ENCODE results near the gene CYP19A1.
"Not testable (repeated sequence)": the region's sequence is repeated elsewhere in the genome, so short reads cannot be mapped to it uniquely, and the experiment has no call there.

Gene CYP19A1

DNA sequence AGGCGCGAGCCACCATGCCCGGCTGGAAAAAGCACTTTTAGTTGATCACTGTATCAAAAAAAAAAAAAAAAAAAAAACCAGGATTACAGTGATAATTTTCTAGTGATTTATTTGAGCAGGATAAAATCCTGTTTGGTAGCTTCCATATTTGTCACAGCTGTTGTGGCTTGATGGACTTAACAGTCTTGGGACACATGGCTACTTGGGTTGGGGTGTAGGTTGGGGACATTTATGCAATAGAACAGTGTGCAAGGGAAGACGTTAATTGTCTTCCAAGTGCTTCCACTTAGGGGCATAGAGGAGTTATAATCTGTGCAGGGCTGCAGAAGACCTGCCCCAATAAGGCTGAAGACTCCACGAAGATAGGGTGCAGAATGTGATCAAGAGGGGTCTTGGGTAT, 136.8 kb downstream of the CYP19A1 start:
- DNase-seq, result no peak

DNA sequence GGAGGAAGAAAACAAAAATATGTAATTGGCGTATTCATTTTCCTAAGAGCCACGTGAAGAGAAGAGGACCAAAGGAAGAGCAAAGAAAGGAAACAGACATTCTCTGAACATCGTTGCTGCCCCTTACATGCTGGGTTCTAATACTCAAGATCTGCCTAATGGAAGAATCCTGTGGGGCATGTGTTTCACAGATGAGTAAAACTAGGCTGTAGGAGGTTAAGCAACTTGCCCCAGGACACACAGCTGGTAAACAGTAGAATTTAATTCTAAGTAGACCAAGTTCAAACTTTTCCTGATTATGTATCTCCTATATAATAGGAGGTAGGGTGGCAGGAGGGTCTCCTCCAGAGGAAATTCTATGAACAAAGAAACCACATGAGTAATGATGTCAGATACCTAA, 137.6 kb downstream of the CYP19A1 start:
- DNase-seq, result no peak

DNA sequence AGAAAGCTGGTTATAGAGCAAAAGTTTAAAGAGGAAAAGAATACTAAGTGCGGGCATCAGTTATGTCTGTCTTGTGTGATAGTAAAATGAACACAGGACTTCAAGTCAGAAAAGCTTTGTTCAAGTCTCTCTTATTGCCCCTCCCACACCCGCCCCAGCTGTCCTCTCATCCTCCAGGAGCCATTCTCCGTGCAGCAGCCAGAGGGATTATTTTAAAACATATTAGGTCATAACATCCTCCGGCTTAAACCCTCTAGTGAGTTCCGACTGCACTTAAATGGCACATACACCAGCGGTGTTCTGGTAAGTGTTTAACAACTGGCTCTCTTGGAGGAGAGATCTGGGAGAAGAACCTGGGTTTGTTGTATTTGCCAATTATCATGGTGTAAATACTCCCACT, 138.9 kb downstream of the CYP19A1 start:
- no peak for DNase-seq

DNA sequence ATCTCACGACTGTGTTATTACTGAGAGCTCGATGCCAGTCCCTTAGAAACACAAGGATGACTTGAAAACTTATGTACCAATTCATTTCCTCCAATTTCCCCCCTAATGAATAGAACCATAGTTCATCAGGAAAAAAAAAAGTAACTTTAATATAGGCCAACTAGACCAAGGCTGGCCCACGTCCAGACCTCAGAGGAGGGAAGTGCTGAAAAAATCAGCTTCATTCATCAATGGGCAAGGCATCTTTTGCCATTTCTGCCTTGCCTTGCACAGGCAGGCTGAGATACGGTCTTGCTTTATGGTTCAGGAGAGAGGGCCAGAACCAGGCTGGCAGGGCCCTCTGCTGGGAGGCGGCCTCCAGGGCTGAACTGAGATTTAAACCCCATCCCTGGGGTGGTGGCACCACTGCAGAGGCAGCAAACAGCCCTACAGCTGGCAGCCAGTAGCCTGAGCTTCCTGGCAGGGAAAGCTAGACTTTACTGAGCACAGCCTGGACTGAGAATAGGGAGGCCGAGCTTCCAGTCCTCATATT, 139.6 kb downstream of the CYP19A1 start:
- no peak for DNase-seq

DNA sequence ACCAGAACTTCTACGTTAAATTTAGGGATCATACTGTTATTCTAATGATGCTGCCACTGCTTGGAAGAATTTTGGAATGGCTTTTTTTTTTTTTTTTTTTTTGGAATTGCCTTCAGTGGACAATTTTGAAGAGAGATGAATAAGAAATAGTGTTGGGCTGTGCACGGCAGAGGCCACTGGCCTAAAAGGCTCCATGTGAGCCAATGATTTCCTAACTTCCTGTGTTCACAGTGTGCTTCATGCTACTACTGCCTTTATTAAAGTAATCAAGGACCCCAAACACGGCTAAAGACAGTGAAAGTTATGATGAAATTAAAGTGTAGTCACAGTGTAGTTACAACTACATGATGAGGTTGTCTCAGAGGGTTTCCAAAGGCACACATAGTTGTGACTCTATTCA, 142.9 kb downstream of the CYP19A1 start:
- no peak for DNase-seq

DNA sequence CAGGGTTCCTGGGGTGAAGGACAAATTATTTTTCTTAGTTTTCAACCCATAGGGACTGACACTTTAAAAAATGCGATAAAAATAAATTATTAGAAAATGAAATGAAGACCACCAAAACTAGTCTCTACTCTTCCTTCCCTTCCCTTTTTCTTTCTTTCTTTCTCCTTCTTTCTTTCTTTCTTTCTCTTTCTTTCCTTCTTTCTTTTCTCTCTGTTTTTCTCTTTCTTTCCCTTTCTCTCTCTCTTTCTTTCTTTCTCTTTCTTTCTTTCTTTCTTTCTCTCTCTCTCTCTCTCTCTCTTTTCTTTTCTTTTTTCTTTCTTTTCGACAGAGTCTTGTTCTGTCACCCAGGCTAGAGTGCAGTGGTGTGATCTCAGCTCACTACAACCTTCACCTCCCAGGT, 144.4 kb downstream of the CYP19A1 start:
- DNase-seq, result no peak

DNA sequence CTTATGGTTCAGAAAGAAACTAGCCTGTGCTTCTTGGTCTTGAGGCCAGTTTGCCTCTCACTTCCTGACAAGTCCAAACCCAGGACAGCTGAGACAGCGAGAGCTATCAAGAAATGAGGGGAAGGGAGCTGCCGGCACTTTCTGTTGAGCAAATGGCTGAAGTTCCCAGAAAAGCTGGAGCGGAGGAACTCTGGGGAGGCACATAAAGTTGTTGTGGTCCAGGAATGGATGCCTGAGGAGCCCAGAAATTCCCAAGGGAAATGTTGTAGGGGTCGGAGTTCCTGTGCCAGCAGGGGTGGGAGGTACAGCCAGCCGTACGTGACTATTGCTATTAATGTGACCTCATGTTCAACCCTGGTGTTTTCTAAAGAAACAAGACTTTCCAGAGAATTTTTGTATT, 144.9 kb downstream of the CYP19A1 start:
- DNase-seq, result no peak

DNA sequence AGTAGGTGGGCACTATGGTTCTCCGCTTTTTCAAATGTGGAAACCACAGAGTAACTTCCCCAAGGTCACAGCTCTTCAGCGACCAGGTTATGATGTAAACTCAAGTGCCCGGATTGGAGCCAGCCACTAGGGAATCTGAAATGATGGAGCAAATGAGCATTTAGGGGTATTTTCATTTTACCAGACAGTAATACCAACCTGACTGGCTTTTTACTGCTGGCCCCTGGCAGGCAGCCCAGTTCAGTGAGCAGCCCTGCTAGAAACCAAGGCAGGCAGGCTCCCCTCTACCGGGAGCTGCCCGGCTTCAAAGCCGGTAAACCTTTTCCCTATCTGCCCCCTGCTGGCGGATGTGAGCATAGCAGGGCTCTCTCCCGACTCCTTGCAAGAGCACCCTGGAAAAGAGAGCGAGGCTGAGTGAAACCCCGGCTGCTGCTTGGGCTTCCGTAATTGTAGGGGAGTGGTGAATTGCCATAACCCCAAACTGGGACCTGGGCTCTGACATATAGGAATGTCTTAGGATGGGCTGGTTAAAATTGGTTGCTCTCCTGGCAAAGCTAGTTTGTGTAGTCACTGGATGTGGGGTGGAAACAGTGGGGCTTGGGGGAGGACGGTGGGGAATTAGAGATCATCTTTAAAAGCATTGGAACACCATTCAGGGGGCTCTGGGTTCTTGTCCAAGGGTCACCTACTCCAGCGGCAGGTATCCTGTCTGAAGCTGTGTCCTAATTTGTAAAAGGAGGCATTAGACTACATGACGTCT, 145.7 kb downstream of the CYP19A1 start:
- DNase-seq, result peak; percentile 91

DNA sequence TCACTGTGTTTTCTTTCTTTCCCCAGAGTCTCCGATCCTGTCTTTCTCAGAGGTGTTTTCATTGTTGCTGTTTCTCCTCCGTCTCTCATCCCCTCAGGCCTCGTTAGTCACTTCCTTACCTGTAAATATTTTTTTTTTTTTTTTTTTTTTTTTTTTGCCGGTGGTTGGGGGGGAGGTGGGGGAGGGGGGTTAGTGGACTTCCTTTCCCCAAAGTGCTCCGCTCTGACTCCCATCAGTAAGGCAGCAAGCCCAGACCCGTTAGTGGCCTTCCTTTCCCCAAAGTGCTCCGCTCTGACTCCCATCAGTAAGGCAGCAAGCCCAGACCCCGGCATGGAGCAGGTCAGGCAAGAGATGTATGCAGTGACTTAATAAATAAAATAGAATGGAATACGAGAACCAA, 146.6 kb downstream of the CYP19A1 start:
- no peak for DNase-seq

DNA sequence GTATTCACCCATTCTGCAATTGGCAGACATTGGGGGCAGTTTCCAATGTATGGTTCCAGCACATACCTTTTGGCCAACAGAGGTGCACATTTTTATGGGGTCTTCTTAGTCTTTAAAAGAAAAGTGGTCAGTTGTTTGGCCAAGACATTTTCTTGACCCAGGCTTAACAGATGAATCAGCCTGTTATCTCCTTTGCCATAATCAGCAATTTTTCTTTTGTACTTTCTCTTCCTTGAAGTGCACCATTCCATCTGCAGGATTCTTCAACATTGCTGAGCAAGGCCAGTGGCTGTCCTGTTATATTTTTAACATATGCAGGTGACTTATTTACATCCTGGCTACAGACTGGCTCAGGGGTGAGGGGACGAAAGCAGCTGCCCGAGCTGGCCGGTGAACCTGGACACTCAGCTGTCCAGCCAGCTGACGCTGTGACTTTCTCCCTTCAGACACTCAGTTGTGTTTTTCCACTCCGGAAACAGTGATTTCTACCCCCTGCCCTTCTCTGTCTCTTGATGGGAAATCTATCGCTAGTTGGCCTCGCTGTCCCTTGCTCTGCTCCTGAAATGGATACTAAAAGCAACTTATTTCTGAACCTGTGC, 147.2 kb downstream of the CYP19A1 start:
- DNase-seq, result no peak

DNA sequence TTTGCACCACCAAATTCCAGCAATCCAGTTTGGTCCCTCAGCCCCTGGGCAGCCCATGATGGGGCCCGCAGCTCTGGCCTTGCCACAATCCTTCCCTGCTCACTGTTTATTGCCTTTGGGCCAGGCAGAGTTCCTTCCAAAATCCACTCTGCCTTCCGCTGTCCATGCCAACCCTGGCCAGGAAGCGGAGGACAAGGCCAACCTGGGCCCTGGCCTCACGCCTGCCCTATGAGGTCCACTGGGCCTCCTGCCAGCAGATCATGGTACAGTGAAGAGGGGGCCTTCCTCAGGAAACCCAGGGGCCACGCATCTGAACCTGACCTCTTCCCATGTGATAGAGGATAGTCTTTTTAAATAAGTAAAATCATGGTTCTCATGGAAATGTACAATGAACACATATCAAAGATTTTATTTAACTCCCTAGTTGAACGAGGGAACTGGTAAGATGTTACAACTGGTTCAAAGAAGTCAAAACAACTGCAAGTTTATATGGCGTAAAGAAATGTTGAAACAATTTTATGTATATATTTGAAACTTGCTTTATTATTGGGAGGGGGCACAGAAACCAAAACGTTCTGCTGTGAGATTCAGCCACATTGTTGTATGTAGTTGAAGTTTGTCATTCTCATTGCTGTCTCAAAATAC, 147.8 kb downstream of the CYP19A1 start:
- DNase-seq, result no peak

DNA sequence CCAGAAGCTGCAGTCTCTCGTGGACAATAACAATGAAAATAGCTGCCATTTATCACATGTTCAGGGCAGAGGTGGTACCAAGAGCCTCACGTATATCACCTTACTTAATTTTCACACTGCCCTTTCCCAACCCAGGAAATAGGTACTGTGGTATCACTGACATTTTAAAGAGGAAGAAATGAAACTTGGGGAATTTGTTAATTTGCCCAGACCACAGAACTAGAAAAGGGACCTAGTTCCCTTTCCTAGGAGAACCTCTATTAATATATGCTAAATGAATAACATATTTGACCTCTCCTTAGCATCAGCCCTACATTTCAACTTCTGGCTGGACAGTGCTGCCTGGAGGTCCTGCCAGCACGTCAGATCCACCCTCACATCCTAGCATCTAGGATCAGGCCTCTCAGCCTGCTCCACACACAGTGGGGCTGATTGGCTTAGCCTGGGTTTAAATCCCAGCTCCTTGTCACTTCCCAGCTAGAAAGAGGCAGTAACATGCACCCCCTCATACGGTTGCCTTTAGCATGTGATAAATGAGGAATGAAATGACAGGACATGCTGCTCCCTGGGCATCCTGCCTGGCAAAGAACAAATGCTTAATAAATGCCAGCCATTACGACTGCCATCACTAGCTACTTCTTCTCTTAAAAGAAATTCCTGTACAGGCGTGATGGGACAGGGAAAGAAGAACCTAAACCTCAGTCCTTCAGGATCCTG, 148.6 kb downstream of the CYP19A1 start:
- DNase-seq, result no peak

DNA sequence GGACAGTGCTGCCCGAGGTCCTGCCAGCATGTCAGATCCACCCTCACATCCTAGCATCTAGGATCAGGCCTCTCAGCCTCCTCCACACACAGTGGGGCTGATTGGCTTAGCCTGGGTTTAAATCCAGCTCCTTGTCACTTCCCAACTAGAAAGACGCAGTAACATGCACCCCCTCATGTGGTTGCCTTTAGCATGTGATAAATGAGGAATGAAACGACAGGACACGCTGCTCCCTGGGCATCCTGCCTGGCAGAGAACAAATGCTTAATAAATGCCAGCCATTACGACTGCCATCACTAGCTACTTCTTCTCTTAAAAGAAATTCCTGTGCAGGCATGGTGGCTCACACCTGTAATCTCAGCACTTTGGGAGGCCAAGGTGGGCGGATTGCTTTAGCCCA, 149.6 kb downstream of the CYP19A1 start:
- not testable (repeated sequence) for DNase-seq

DNA sequence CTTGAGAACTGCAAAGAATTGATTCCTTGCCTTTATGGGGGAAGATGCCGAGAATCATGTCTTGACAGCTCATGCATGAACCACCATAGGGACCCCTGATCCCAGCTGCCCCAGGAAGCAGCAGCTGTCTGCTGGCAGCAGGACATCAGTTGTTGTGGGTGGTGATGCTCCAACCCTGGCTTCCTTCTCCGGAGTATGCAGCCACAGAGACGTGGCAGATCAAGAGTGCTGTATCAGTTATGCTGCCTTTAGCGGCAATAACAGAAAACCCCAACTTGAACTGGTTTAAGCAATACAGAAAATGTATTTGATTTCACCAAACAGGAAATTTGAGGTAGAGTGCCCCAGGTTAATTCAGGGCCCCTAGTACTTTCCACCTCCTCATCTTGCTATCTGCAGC, 151.5 kb downstream of the CYP19A1 start:
- DNase-seq, result no peak

DNA sequence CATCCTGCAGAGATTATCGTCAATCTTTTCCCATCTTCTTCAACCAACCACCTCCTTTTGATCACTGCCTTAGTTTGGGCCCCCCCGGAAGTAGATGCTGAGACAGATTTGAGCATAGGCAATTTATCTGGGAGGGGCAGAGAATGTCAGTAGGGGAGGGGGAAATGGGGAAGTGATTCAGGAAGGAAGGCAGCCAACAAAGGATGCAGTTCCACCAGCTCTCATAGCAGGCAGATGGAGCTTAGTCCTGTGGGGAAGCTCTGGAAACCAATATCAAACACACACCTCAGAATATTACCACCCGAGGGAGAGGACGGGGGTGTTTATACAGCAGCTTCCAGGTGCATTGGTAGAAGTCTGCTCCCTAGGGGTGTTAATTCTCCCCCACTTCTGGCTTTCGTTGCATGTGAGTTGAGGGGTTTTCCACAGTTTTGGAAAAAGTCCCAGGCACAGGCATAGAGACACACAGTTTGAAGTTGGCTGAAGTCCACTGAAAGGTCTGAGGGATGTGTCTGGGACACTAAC, 152.2 kb downstream of the CYP19A1 start:
- DNase-seq, result no peak

DNA sequence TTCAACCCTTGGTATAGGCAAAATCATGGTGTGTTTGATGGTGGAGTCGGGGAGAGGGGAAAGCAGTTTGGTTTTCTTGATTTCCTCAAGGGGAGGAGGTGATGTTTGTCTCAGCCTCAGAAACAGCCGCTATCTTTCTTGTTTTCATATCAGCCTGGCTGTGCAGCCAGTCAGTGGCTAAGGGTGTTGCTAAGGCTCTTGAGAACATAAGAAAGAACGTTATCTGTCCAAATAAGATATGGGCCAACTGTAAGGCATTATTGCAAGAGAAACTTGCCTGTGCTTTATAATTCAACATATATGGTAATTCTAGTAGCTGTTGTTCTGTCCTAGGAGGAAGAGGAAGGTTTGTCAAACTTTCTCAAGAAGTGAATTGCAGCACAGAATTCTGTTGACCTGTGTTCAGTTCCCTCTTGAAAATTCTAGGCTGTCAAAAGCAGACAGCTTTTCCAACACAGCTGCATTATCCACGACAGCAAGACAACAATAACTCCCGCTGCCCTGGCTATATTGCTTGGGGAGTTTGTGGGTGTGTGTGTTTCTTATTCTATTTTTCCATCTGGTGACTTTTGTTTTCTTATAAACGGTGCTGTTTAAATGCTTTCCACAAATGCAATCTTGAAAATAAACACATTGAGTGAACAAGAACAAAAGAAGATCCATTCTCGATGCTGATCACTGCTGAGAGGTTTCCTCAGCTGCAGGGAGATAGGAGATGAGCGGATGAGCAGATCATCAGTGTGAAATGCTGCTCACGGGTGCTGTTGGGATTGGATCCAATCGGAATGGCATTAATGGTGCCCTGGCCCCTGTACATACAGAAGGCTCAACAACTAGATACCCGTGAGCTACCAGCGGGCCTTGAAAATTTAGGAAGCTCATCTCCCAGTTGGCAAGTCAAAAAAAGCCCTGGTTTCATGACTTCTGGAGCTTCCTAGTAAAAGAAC, 152.9 kb downstream of the CYP19A1 start:
- DNase-seq, result no peak

DNA sequence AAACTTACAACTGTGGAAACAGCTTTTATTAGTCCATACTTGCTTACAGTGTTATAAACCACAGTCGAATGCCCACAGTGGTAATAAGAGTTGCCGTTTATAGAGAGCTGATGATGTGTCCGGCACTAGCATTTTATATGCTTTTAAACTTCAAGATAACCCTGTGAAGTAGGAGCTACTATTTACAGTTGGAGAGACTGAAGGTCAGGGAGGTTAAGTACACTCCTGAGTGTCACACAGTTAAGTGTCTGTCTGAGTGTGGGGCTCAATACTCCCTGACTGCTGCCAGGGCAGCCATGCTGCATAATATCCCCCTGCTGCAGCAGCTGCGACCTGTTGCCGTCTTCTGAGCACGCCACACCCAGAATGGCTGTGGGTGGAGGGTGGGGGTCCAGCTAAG, 153.8 kb downstream of the CYP19A1 start:
- DNase-seq, result no peak

DNA sequence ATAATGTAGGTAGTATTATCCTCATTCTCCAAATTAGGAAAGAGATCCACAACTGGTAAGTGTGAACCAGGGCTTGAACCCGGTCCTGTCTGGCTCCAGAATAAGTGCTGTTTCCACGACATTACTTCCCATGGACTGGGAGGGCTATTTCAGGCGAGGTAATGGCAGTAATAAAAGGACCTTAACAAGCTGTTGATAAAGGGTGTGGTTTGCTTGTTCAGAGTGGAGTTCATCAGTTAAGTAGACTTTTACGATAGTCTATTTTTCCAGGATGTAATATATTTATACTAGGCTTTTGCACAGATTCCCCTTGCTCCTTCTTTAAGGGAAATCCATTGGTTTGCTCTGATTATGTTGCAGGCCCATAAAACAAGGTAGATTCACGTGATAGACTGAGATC, 155.3 kb downstream of the CYP19A1 start:
- no peak for DNase-seq

DNA sequence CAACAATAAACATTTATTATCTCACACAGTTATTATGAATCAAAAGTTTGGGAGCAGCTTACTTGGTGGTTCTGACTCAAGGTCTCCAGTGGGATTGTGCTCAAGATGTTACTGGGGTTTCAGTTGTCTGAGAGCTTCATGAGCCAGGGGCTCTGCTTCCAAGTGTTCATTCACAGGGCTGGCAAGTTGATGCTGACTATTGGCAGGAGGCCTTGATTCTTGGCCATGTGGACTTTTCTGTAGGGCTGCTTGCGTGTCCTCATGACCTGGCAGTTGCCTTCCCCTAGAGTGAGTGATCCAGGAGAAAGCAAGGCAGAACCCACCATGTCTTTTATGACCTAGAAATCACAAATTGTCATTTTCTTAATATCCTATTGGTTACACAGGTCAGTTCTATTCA, 156.5 kb downstream of the CYP19A1 start:
- no peak for DNase-seq

DNA sequence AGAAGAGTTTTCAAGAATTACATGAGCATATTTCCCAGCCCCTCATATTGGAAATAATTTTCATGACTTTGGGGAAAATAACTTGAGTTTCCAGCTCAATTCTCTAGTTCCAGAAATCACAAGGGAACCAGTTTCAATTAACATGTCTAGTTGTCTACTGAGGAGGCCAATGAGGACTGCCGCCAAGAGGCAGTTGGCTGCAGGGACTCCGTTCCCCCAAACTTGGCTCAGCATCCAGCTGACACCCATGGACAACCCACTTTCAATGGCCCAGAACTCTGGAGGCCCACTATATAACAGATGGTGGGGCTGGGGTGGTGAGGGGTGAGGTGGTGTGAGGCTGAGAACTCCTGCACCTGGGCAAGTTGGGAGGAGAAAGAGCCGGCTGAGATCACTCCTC, 157.2 kb downstream of the CYP19A1 start:
- no peak for DNase-seq

DNA sequence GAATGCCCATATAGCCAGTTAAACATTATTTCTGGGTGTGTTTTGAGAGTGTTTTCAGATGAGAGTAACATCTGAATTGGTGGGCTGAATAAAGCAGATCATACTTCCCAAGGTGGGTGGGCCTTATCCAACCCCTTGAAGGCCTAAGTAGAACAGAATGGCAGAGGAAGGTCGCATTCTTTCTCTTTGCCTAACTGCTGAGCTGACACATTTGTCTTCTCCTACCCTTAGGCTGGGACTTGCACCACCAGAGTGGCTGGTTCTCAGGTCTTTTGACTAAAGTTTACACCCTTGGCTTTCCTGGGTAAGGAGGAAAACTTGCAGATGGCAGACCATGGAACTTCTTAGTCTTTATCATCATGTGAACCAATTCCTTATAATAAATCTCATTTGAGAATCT, 157.9 kb downstream of the CYP19A1 start:
- no peak for DNase-seq

DNA sequence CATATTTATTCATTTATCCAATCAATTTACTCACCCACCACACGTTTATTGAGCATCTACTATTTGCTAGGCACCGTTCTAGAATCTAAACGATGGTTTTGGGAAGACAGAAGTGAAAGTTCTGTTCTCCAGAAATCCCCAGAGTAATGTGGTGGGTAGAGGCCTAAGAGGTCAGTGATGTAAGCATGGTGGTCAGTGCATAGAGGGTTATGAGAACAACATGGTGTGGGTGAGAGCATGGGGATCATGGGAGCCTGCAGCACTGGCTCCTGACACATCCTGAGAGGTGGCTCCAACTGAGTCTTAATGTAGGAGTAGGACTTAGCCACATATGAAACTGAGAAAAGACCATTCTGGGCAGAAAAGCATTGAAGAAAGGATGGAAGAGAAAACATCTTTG, 158.4 kb downstream of the CYP19A1 start:
- DNase-seq, result no peak
